Fibroblast of skin of back (primary cell): ENCODE measurements around the gene DISP2.
A peak's percentile ranks its signal among the peaks of the same experiment; 100 is the strongest.

Experiments used
- DNase-seq: peaks from one replicate; pipeline ENCODE4 v3.0.0-alpha.2; 2013

The DISP2 gene

DNA sequence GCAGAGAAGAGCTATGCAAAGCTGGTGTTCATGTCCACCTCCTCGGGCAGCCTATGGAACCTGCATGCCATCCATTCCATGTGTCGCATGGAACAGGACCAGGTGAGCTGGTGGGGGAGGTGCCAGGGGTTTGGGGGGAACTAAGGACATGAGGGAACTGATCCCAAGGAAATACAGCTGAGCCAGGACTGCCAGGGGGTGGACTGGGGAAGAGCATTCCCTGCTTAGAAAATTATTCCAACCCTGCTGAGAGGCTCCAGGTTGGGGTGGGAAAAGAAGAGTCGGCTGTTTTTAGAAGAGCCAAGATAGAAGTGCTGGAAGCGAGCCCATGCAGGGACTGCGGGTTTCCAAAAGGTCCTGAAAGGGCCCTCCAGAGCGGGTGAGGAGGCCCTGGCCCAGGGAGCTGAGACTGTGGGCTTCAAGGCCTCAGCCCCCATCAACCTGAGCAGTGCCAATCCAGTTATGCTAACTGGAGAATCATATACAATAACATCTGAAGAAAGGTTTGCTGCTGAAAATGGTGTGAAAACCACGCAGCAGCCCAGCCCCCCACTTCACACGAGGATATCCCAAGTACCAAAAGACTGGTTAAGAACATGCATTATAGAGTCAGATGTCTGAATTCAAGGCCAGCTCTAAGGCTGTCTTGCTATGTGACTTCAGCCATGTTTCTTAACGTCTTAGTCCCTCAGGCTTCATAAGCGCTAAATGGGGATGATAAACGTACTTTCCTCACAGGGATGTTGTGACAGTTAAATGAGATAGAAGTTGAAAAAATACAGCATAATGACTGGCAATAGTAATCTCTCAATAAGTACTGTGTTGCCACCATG, 7.8 kb downstream of the DISP2 start:
- DNase-seq, result no peak

DNA sequence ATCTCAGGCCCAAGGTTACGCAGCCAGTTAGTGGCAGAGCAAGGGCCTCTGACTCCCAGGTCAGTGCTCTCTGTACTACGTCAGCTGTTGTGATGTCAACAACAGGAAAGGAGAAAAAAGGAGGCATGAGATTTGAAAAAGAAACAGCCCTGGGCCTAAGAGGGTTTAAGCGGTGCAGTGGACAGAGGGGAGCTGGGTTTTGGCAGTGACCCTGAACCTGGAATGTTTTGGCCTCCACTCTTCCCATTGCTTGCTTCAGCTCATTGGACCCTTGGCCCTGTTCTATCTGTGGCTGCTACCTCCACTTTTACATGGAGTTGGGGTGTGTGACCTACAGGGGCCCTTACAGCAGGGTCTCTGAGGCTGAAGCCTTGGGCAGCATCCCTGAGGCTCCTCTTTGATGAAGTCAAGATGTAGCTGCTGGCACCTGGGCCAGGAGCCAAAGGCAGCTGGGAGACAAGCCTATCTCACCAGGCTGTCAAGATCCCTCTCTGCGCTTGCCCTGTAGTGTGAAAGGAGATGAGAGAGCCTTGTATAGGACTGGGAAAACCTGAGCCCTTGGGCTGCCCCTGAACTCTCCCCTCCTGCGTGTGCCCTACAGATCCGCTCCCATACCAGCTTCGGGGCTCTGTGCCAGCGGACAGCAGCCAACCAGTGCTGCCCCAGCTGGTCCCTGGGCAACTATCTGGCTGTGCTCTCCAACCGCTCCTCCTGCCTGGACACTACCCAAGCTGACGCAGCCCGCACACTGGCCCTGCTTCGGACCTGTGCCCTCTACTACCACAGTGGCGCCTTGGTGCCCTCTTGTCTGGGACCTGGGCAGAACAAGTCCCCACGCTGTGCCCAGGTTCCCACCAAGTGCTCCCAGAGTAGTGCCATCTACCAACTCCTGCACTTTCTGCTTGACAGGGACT, 8.7 kb downstream of the DISP2 start:
- DNase-seq, result no peak

DNA sequence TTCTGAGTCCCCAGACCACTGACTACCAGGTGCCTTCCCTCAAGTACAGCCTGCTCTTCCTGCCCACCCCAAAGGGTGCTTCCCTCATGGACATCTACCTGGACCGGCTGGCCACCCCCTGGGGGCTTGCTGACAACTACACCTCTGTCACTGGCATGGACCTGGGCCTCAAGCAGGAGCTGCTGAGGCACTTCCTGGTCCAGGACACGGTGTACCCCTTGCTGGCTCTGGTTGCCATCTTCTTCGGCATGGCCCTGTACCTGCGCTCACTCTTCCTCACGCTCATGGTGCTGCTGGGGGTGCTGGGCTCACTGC, 9.3 kb downstream of the DISP2 start:
- no peak for DNase-seq

DNA sequence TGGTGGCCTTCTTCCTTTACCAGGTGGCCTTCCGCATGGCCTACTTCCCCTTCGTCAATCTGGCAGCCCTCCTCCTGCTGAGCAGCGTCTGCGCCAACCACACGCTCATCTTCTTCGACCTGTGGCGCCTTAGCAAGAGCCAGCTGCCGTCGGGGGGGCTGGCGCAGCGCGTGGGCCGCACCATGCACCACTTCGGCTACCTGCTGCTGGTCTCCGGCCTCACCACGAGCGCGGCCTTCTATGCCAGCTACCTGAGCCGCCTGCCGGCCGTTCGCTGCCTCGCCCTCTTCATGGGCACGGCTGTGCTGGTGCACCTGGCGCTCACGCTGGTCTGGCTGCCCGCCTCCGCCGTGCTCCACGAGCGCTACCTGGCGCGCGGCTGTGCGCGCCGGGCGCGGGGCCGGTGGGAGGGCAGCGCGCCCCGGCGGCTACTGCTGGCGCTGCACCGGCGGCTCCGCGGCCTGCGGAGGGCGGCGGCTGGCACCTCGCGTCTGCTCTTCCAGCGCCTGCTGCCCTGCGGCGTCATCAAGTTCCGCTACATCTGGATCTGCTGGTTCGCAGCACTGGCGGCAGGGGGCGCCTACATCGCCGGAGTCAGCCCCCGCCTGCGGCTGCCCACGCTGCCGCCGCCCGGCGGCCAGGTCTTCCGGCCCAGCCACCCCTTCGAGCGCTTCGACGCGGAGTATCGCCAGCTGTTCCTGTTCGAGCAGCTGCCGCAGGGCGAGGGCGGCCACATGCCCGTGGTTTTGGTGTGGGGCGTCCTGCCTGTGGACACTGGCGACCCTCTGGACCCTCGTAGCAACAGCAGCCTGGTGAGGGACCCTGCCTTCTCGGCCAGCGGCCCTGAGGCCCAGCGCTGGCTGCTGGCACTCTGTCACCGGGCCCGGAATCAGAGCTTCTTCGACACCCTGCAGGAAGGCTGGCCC, 9.9 kb downstream of the DISP2 start:
- peak; percentile 86 for DNase-seq

DNA sequence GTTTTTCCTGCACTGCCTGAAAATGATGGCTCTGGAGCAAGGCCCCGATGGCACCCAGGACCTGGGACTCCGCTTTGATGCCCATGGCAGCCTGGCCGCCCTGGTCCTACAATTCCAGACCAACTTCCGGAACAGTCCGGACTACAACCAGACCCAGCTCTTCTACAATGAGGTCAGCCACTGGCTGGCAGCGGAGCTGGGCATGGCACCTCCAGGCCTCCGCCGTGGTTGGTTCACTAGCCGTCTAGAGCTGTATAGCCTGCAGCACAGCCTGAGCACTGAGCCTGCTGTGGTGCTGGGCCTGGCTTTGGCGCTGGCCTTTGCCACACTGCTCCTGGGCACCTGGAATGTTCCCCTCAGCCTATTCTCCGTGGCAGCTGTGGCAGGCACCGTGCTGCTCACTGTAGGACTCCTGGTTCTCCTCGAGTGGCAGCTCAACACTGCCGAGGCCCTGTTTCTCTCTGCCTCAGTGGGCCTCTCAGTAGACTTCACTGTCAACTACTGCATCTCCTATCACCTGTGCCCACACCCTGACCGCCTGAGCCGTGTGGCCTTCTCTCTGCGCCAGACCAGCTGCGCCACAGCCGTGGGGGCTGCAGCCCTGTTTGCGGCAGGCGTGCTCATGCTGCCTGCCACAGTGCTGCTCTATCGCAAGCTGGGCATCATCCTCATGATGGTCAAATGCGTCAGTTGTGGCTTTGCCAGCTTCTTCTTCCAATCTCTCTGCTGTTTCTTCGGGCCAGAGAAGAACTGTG, 10.9 kb downstream of the DISP2 start:
- no peak for DNase-seq

DNA sequence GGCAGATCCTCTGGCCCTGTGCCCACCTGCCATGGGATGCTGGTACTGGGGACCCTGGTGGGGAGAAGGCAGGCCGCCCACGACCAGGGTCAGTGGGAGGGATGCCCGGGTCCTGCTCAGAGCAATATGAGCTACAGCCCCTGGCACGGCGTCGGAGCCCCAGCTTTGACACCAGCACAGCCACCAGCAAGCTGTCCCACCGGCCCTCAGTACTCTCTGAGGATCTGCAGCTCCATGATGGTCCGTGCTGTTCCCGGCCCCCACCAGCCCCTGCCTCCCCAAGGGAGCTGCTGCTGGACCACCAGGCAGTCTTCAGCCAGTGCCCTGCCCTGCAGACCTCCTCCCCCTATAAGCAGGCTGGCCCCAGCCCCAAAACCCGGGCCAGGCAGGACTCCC, 11.5 kb downstream of the DISP2 start:
- DNase-seq, result no peak

DNA sequence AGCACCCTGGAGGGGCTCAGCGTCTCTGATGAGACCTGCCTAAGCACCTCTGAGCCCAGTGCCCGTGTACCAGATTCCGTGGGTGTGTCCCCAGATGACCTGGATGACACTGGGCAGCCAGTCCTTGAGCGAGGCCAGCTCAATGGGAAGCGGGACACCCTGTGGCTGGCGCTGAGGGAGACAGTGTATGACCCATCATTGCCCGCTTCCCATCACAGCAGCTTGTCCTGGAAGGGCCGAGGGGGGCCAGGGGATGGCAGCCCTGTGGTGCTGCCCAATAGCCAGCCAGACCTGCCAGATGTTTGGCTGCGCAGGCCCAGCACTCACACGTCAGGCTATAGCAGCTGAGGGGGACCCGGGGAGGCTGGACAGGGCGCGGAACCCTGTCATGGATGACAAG, 12.0 kb downstream of the DISP2 start:
- DNase-seq, result no peak

DNA sequence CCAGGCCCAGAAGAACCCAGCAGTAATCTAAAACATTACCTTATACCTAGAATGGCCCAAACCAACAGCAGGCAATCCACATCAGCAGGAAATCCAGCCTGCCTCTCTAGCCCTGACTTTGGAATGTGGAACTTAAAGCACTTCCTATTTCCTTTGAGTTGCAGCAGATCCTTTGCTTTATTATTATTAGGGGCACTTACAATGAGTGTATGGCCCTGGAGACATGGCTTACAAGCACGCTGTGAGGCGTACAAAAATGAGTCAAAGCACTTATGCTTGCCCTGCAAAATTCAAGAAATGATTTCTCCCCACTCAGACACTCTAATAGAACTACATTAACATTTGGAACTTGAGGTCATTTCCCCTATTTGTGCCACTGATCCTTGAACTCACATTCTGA, 15.0 kb downstream of the DISP2 start:
- peak; percentile 69 for DNase-seq

DNA sequence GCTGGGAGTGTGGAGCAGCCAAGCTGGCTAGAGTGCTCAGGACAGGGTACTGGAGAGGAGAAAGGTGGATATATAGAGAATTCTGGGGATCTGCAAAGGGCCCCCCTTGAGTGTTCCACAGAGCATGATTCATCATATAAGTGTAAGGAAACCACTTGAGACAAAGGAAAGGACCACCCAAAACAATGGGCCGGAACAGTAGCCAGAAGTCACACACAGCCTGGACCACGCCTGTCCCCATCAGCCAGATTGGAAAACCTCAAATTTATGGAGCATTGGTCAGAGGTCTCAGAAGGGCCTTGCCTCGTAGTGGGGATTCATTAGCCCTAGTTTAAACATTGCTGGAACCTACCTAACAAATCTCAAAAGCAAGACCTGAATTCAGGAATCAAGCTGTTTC, 19.6 kb downstream of the DISP2 start:
- DNase-seq, result no peak

DNA sequence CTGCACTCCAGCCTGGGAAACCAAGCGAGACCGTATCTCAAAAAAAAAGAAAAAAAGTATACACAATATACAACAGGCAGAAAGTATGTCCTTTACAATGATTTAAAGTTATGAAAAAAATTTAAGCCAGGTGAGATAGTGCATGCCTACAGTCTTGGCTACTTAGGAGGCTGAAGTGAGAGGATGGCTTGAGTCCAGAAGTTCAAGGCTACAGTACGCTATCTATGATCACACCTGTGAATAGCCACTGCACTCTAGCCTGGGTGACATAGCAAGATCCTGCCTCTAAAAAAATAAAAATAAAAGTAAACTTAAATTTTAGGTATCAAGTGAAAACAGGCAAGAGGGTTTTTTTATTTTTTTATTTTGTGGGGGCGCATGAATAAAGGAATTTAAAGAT, 21.4 kb downstream of the DISP2 start:
- no peak for DNase-seq

DNA sequence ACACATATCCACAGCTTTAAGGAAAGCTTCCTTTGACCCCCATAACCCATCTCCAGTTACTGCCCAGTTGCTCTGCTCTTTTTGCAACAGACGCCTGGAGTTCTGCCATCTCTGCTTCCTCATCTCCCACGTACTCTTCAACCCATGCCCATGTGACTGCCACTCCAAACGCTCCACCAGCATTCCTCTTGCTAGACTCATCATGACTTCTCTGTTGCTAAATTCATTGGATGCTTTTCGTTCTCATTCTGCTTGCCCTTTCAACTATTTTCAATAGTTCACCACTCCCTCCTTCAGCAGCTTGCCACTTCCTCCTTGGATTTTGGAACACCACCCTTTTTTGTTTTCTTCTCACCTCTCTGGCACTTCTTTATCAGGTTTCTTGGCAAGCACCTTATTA, 21.8 kb downstream of the DISP2 start:
- peak; percentile 94 for DNase-seq

DNA sequence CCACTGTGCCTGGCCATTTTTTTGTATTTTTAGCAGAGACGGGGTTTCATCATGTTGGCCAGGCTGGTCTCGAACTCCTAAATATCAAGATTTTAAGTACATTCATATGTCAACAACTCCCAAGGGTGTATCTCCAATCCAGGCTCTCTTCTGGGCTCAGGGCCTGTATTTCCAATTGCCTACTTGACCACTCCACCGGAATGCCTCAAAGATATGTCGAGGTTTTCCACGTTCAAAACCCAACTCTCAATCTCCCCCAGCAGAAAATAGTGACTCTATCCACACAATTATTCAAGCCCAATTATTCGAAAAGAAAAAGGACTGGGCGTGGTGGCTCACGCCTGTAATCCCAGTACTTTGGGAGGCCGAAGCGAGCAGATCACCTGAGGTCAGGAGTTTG, 22.6 kb downstream of the DISP2 start:
- DNase-seq, result no peak

DNA sequence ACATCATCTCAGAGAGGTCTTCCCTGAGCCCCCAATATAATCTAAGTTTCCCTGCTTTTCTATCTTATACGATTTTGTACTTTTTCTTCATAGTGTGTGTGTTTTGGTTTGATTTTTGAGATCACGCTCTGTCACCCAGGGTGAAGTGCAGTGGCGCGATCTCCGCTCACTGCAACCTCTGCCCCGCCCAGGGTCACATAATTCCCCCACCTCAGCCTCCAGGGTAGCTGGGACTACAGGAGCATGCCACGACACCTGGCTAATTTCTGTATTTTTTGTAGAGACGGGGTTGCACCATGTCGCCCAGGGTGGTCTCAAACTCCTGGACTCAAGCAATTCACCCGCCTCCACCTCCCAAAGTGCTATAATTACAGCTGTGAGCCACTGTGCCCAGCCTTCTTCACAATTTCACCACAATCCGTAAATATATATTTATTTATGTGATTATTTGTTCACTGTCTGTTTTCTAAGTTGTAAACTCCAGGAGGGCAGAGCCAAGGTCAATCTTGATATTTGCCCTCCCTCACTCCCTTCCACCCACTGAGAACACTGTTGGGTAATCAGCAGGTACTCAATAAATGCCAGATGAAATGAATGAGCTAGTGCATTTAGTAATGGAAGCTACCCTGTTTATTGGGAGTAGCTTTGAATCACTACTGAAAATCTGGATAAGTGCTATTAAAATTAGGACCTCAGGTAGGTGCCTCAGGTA, 24.0 kb downstream of the DISP2 start:
- DNase-seq, result no peak

DNA sequence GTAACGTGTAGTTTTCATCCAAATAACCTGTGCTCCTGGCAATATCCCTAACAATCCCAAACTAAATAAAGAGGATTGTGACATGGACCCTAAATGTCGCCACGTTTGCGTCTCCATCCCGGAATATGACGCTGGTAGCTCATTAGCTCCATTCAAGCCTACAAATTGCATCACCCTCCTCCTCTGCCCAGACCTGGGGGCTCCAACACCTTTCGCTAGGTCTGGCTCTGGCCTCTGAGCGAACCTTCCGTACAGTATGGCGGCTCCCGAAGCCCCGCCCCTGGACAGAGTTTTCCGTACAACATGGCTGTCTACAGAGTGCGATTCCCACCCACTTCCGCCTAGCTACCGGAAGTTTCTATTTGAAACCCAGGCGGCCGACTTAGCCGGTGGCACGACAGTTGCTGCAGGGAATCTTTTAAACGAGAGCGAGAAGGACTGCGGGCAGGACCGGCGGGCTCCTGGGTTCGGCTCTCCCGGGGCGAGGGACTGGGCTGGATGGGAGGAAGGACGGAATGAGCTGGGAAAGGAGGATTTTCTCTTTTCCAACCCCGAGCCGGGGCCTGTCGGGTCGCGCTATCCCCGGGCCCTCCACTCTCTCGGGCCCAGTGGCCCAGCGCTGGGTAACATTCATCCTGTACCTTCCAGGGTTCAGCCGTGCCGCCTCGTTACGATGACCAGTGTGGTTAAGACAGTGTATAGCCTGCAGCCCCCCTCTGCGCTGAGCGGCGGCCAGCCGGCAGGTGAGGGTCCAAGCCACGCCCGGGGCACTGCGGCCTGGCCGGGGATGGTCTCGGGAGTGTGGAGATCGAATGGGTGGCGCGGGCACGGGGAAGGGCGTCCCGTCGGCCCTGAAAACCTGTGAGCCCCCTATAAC, 24.8 kb downstream of the DISP2 start, which contains the start of gene KNSTRN:
TSS of gene KNSTRN (plus strand) at position 142 of the 877 bp plus-strand sequence. CDS start at position 257, 115 bp downstream.
- DNase-seq, result peak; percentile 94

DNA sequence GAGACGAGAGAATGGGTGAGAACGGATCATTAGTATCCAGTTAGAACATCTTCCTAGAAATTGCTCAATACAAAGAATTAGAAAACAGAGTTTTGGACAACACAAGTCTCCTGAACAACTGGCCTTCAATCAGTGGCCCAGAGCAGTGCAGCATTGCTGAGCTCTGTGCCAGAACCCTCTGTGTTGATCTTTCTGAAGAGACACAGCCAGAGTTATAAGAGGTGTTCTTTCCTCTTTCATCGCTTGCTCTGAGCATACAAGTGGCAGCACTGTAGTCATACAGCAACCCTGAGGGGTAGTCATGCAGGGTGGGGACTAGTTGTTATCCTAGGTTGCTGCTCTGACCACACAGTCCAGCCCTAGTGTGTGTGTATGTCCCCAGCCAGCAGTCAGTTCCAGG, 28.5 kb downstream of the DISP2 start:
- no peak for DNase-seq

DNA sequence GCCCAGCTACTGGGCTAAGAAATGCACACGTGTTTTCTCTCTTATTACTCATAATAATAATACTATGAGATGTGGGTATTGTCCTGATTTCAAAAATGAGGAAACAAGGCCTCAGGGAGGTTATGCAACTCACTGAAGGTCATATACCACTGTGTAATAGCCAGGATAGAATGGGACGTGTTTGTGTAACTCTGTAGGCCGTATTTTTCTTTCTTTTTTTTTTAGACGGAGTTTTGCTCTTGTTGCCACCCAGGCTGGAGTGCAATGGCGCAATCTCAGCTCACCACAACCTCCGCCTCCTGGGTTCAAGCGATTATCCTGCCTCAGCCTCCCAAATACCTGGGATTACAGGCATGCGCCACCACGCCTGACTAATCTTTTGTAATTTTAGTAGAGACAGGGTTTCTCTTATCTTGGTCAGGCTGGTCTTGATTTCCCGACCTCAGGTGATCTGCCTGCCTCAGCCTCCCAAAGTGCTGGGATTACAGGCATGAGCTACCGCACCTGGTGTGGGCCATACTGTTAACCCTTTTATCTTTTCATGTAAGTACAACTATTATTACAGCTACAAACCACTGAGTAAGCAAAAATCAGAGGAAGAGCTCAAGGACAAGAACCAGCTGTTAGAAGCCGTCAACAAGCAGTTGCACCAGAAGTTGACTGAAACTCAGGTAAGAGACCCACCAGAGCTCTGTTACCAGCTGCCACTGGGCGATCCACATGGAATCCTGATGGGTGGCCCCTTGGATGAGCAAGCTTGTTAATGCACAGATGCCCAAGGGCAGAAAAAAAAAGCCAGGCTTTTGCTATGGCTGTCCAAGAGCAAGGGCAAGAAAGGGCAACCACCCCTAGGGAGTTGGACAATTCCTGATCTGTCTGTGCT, 31.2 kb downstream of the DISP2 start:
- DNase-seq, result no peak

DNA sequence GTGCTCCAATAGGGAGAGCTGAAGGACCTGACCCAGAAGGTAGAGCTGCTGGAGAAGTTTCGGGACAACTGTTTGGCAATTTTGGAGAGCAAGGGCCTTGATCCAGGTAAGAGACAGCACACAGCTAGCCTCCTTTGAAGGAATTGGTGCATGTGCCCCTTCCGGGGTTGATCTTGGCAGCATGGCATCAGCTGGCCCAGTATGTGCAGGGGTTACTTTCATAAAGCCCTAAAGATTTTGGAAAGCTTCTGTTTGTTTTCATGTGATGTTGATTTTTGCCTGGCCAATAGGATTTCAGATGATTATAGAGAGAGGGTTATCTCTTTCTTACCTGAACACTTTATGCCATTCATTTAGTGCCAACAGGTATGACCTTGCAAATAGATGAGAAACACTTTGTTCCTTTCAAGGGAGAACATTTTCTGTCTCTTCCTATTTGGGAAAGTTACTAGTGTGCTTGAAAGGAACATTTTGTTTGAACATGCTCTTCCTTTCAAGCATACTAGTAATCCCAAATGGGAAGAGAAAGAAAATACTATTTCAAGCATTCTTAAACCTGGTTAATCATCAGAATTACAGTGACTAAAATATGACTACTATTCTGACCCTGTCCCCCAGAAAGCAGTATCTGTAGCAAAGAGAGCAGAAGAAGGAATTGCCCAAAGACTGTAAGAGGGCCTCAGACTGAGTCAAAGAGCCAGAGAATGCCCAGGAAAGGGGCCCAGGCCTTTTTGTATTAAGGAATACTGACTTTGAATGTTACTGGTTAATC, 32.0 kb downstream of the DISP2 start:
- no peak for DNase-seq
